H1 (cell line): ENCODE measurements around the gene GLCE. TPM values are rescaled to one million over a fixed set of nuclear protein-coding genes. Genes with fewer than 3 reads are reported as not detected.

Experiments
- CTCF ChIA-PET: fragments of 300-600 bp; sonication (Branson Sonifier 250); formaldehyde crosslinking; loops from one replicate; lab custom pipeline; 2021; ENCODE audit not compliant: partially characterized antibody; lab: Charles Lee
- POLR2A ChIA-PET: fragments of 300-600 bp; sonication (Branson Sonifier 250); formaldehyde crosslinking; loops from one replicate; lab custom pipeline; 2021; ENCODE audit warnings: inconsistent platforms; ENCODE audit not compliant: partially characterized antibody; lab: Charles Lee
- DNase-seq, 2 experiments: peaks; one replicate each; pipeline versions ENCODE4 v3.0.0 to v3.0.0-alpha.2; 2010 to 2022; ENCODE audit warnings: low spot score in 2 of 2, low read depth in 1 of 2, mixed read lengths in 1 of 2
- FAIRE-seq: peaks from 2 replicates; lab custom pipeline; 2011; peaks lifted over from hg19 to GRCh38; lab: Jason Lieb, UNC
- H2AFZ ChIP-seq: 2 replicates; pipeline ENCODE4 v1.8.1; 2012; ENCODE audit warnings: low read length, inconsistent platforms
- H2AK5ac ChIP-seq: 2 replicates; pipeline ENCODE4 v1.6.1; 2013; ENCODE audit warnings: low read depth, low read length
- H2BK120ac ChIP-seq: replicated peaks from 2 replicates; pipeline ENCODE3; 2013; ENCODE audit warnings: low read depth, low read length, inconsistent platforms
- H2BK12ac ChIP-seq: 2 replicates; pipeline ENCODE4 v1.6.1; 2013; ENCODE audit warnings: low read depth, low read length
- H2BK15ac ChIP-seq: 2 replicates; pipeline ENCODE4 v1.6.1; 2013; ENCODE audit warnings: low read length
- H2BK20ac ChIP-seq: 2 replicates; pipeline ENCODE4 v1.6.1; 2013; ENCODE audit warnings: low read length
- H2BK5ac ChIP-seq: 2 replicates; pipeline ENCODE4 v1.6.1; 2013; ENCODE audit warnings: low read depth, low read length
- H3K14ac ChIP-seq: 2 replicates; pipeline ENCODE4 v1.6.1; 2013; ENCODE audit warnings: inconsistent platforms; ENCODE audit not compliant: insufficient read length
- H3K18ac ChIP-seq: 2 replicates; pipeline ENCODE4 v1.6.1; 2013; ENCODE audit warnings: low read length; ENCODE audit errors: extremely low read depth
- H3K23ac ChIP-seq: 2 replicates; pipeline ENCODE4 v1.6.1; 2013; ENCODE audit warnings: inconsistent platforms; ENCODE audit not compliant: insufficient read length
- H3K23me2 ChIP-seq: 2 replicates; pipeline ENCODE4 v1.6.1; 2013; ENCODE audit warnings: low read depth, low read length
- H3K27ac ChIP-seq: 2 replicates; pipeline ENCODE4 v1.6.1; 2011; ENCODE audit warnings: low read depth, low read length, inconsistent platforms
- H3K27me3 ChIP-seq, 4 experiments: replicated peaks in 1 of 4; 1 replicate in 1 of 4; 2 replicates in 3 of 4; pipeline versions ENCODE4 v1.6.1 to v1.8.1; 2011 to 2013; ENCODE audit warnings: low read length in 3 of 4, mild to moderate bottlenecking in 3 of 4, inconsistent platforms in 2 of 4, mixed read lengths in 2 of 4, moderate library complexity in 1 of 4; ENCODE audit not compliant: control insufficient read depth in 3 of 4, insufficient read depth in 3 of 4; ENCODE audit errors: extremely low read depth in 1 of 4
- H3K36me3 ChIP-seq, 4 experiments: 2 replicates each; pipeline versions ENCODE4 v1.6.1 to v1.8.1; 2011 to 2013; ENCODE audit warnings: mild to moderate bottlenecking in 4 of 4, low read length in 3 of 4, moderate library complexity in 2 of 4, control low read depth in 1 of 4, inconsistent platforms in 1 of 4; ENCODE audit not compliant: insufficient read depth in 4 of 4, control insufficient read depth in 2 of 4
- H3K4ac ChIP-seq: replicated peaks from 2 replicates; pipeline ENCODE3; 2013; ENCODE audit warnings: low read length, low read depth, mixed read lengths, inconsistent platforms; ENCODE audit not compliant: insufficient read length
- H3K4me1 ChIP-seq, 4 experiments: replicated peaks in 1 of 4; 1 replicate in 1 of 4; 2 replicates in 3 of 4; pipeline versions ENCODE4 v1.6.1 to v1.8.1; 2011 to 2013; ENCODE audit warnings: low read length in 3 of 4, inconsistent platforms in 2 of 4, mixed read lengths in 1 of 4; ENCODE audit not compliant: insufficient read depth in 4 of 4, control insufficient read depth in 3 of 4
- H3K4me2 ChIP-seq, 2 experiments: 2 replicates each; pipeline versions ENCODE4 v1.6.1 to v1.8.1; 2011 to 2013; ENCODE audit warnings: low read depth in 2 of 2, low read length in 2 of 2, control low read depth in 1 of 2, inconsistent platforms in 1 of 2, mild to moderate bottlenecking in 1 of 2; ENCODE audit not compliant: insufficient read depth in 1 of 2
- H3K4me3 ChIP-seq, 4 experiments: fragments of 200-600, 300-600 bp in 1 of 4; sonication (generic), shearing (Covaris generic), sonication (Bioruptor Twin) in 1 of 4; 2 replicates each; pipeline versions ENCODE4 v1.5.1 to v1.8.1; 2011 to 2016; ENCODE audit warnings: low read length in 4 of 4, low read depth in 3 of 4, control low read depth in 2 of 4, inconsistent platforms in 2 of 4, mild to moderate bottlenecking in 2 of 4, mixed read lengths in 1 of 4, moderate library complexity in 1 of 4; ENCODE audit not compliant: insufficient read depth in 2 of 4; ENCODE audit errors: extremely low read depth in 1 of 4
- H3K56ac ChIP-seq: replicated peaks from 2 replicates; pipeline ENCODE3; 2013; ENCODE audit warnings: low read depth, mild to moderate bottlenecking, mixed read lengths, low read length, inconsistent platforms; ENCODE audit not compliant: insufficient read length
- H3K79me1 ChIP-seq: 2 replicates; pipeline ENCODE4 v1.6.1; 2013; ENCODE audit warnings: low read depth, low read length, control low read depth
- H3K79me2 ChIP-seq, 2 experiments: 2 replicates each; pipeline versions ENCODE4 v1.6.1 to v1.8.1; 2012 to 2013; ENCODE audit warnings: low read length in 2 of 2, mild to moderate bottlenecking in 2 of 2, inconsistent platforms in 1 of 2; ENCODE audit not compliant: insufficient read depth in 2 of 2, control insufficient read depth in 1 of 2
- H3K9ac ChIP-seq, 4 experiments: replicated peaks in 1 of 4; 1 replicate in 1 of 4; 2 replicates in 3 of 4; pipeline versions ENCODE4 v1.6.1 to v1.8.1; 2011 to 2013; ENCODE audit warnings: low read depth in 3 of 4, low read length in 3 of 4, control low read depth in 2 of 4, mild to moderate bottlenecking in 2 of 4, moderate library complexity in 2 of 4, inconsistent platforms in 1 of 4; ENCODE audit errors: extremely low read depth in 1 of 4
- H3K9me3 ChIP-seq, 2 experiments: 2 replicates each; pipeline versions ENCODE4 v1.6.1 to v1.8.1; 2012 to 2013; ENCODE audit warnings: mild to moderate bottlenecking in 2 of 2, moderate library complexity in 2 of 2, control low read depth in 1 of 2, inconsistent platforms in 1 of 2, low read depth in 1 of 2, low read length in 1 of 2, mixed read lengths in 1 of 2; ENCODE audit not compliant: insufficient read depth in 2 of 2
- H4K20me1 ChIP-seq, 2 experiments: replicated peaks in 1 of 2; 2 replicates each; pipeline versions ENCODE3 to v1.8.1; 2011 to 2013; ENCODE audit warnings: inconsistent platforms in 2 of 2, low read length in 2 of 2, mild to moderate bottlenecking in 1 of 2; ENCODE audit not compliant: insufficient read depth in 2 of 2, control insufficient read depth in 1 of 2
- H4K5ac ChIP-seq: 2 replicates; pipeline ENCODE4 v1.6.1; 2013; ENCODE audit warnings: low read length, low read depth, mixed read lengths, inconsistent platforms; ENCODE audit not compliant: insufficient read length
- H4K8ac ChIP-seq: 2 replicates; pipeline ENCODE4 v1.8.0; 2013; ENCODE audit warnings: mild to moderate bottlenecking, moderate library complexity, low read length, inconsistent platforms; ENCODE audit not compliant: insufficient read depth; ENCODE audit errors: extremely low read depth
- H4K91ac ChIP-seq: replicated peaks from 2 replicates; pipeline ENCODE3; 2013; ENCODE audit warnings: low read length, mixed read lengths, inconsistent platforms; ENCODE audit not compliant: insufficient read length
- ATF2 ChIP-seq: IDR thresholded peaks from 2 replicates; pipeline ENCODE4 v1.6.1; 2012; ENCODE audit warnings: low read length, inconsistent platforms
- ATF3 ChIP-seq: IDR thresholded peaks from 2 replicates; pipeline ENCODE4 v1.6.1; 2011; ENCODE audit warnings: low read depth, mild to moderate bottlenecking, low read length; ENCODE audit not compliant: insufficient read depth
- CHD2 ChIP-seq: IDR thresholded peaks from 2 replicates; pipeline ENCODE4 v1.6.1; 2012; ENCODE audit warnings: low read length, improper control_type of control experiment
- EZH2 ChIP-seq: fragments of 200-600 bp; sonication (generic); IDR thresholded peaks from 2 replicates; pipeline ENCODE4 v1.7.1; 2012; ENCODE audit warnings: low read depth, mild to moderate bottlenecking, moderate library complexity, low read length, inconsistent platforms; ENCODE audit not compliant: severe bottlenecking
- GTF2F1 ChIP-seq: IDR thresholded peaks from 2 replicates; pipeline ENCODE4 v1.6.1; 2012; ENCODE audit warnings: low read depth, low read length, improper control_type of control experiment, borderline replicate concordance
- KDM1A ChIP-seq: fragments of 200-600, 300-600 bp; sonication (generic); IDR thresholded peaks from 2 replicates; pipeline ENCODE4 v1.7.1; 2016; ENCODE audit warnings: mild to moderate bottlenecking, low read length, borderline replicate concordance
- KDM5A ChIP-seq: fragments of 200-600 bp; IDR thresholded peaks from 2 replicates; pipeline ENCODE4 v1.7.1; 2012; ENCODE audit warnings: mild to moderate bottlenecking, low read length, inconsistent platforms, mixed read lengths
- POU5F1 ChIP-seq: IDR thresholded peaks from 2 replicates; pipeline ENCODE4 v1.6.1; 2011; ENCODE audit warnings: low read depth, mild to moderate bottlenecking, low read length, moderate library complexity
- RXRA ChIP-seq: IDR thresholded peaks from 2 replicates; pipeline ENCODE4 v1.6.1; 2011; ENCODE audit warnings: low read depth, mild to moderate bottlenecking, low read length, moderate library complexity; ENCODE audit not compliant: insufficient read depth
- SP2 ChIP-seq: IDR thresholded peaks from 2 replicates; pipeline ENCODE4 v1.6.1; 2012; ENCODE audit warnings: mild to moderate bottlenecking, low read length, inconsistent platforms
- TBP ChIP-seq: IDR thresholded peaks from 2 replicates; pipeline ENCODE4 v1.6.1; 2011; ENCODE audit warnings: low read depth, low read length, improper control_type of control experiment
- TCF12 ChIP-seq: IDR thresholded peaks from 2 replicates; pipeline ENCODE4 v1.6.1; 2011; ENCODE audit warnings: low read depth, mild to moderate bottlenecking, low read length
- YY1 ChIP-seq: IDR thresholded peaks from 2 replicates; pipeline ENCODE4 v1.6.1; 2011; ENCODE audit warnings: low read depth, mild to moderate bottlenecking, low read length
- WGBS, 2 experiments: shearing (Covaris generic) in 1 of 2; methylation state at CpG; one replicate each; pipeline versions ENCODE4 v1.1.6 to v1.1.7; 2013 to 2015; ENCODE audit warnings: low lambda C conversion rate in 2 of 2, mixed read lengths in 2 of 2, inconsistent platforms in 1 of 2, low coverage in 1 of 2, missing lambda C conversion rate in 1 of 2; ENCODE audit not compliant: insufficient replicate concordance in 2 of 2, insufficient coverage in 1 of 2, insufficient read length in 1 of 2; ENCODE audit errors: extremely low coverage in 1 of 2, missing lambda C conversion rate in 1 of 2; 5-methylcytosine and 5-hydroxymethylcytosine counted together
- polyA plus RNA-seq, 7 experiments: library from polyadenylated mRNA; depleted of rRNA in 3 of 7; stranded (reverse) in 5 of 7; unstranded in 2 of 7; fragments of >200 nt in 5 of 7; fragments of 200-250 nt in 2 of 7; gene quantifications; 1 replicate in 5 of 7; 2 replicates in 1 of 7; 4 replicates in 1 of 7; pipeline versions ENCODE4 v1.2.1 to v1.2.3, GENCODE V29; 2011 to 2013; ENCODE audit warnings: missing spikeins in 2 of 7, mixed read lengths in 2 of 7
- total RNA-seq: library from RNA; stranded (reverse); fragmentation: NEBNext Ultra II Directional; extraction: Animal tissue kit (Norgen Biotek cat#: 25700); gene quantifications from 2 replicates; pipeline ENCODE4 v1.2.1, GENCODE V29; 2021

GLCE gene
- total and polyA plus RNA-seq, 2 of the 8 experiments (the other 6 are each of a cell fraction or from before 2014, with no cell fraction given) = 17.1 to 22.7 TPM

GRCh38 chr15:69149803-69150202, 10.6 kb upstream of the GLCE start:
- no peak overlapping the region for H3K4me2 ChIP-seq
- no peaks in the 10 kb centered on the region; a peak in 1 of 7 replicates for H3K27me3 ChIP-seq
- no peaks in the 10 kb centered on the region for H3K79me2 ChIP-seq
- no peak overlapping the region for H2BK120ac ChIP-seq
- no peak overlapping the region for H3K4me3 ChIP-seq
- no peaks in the 10 kb centered on the region; a peak in 1 of 8 replicates for H3K36me3 ChIP-seq
- DNase-seq = no peak
- H3K4ac ChIP-seq = no peak overlapping the region
- no peak overlapping the region for H3K18ac ChIP-seq
- no peak overlapping the region for H2AFZ ChIP-seq
- H2AK5ac ChIP-seq = no peak overlapping the region
- no peak overlapping the region for H3K56ac ChIP-seq
- H4K5ac ChIP-seq = no peak overlapping the region
- H3K14ac ChIP-seq = no peak overlapping the region
- H4K91ac ChIP-seq = no peak overlapping the region
- H2BK12ac ChIP-seq = no peak overlapping the region
- CTCF ChIA-PET = interaction anchor here (1.3 to 1.6 kb wide), 2 partner anchors 10 to 91 kb away, joined by 3 to 5 read pairs; no protein-coding TSS in a partner anchor
- no peak overlapping the region for H4K8ac ChIP-seq
- H3K4me1 ChIP-seq = peaks cover 0 to 5% (median 0%) of the 10 kb centered on the region in 4 experiments; a peak in 2 of 7 replicates
- no peak overlapping the region for H2BK15ac ChIP-seq
- WGBS, 2 experiments = 84% methylated on average over 2 of the region's 2 CpGs; no CpG with 5 or more reads in 1 of the 2 experiments
- H3K23me2 ChIP-seq = no peaks in the 10 kb centered on the region
- H3K27ac ChIP-seq = no peak overlapping the region
- no peak for FAIRE-seq
- H2BK5ac ChIP-seq = no peak overlapping the region
- no peak overlapping the region for H3K9ac ChIP-seq
- H4K20me1 ChIP-seq = no peaks in the 10 kb centered on the region
- no peak overlapping the region for H2BK20ac ChIP-seq
- POLR2A ChIA-PET = interaction anchor here (0.9 kb wide), 1 partner anchor 8 kb away, joined by 3 read pairs; no protein-coding TSS in a partner anchor
- no peaks in the 10 kb centered on the region for H3K79me1 ChIP-seq
- H3K23ac ChIP-seq = no peak overlapping the region
- no peaks in the 10 kb centered on the region for H3K9me3 ChIP-seq
- TF ChIP-seq YY1 (no peak), TBP (no peak), GTF2F1 (no peak), POU5F1 (no peak), EZH2 (no peak), ATF3 (no peak), RXRA (no peak), CHD2 (no peak), KDM1A (no peak), KDM5A (no peak), SP2 (no peak), ATF2 (no peak), TCF12 (no peak)
